SH-SY5Y (cell line): ENCODE results near the gene PHB1.

Experiments used
- GATA2 ChIP-seq: IDR thresholded peaks from 2 replicates; pipeline ENCODE4 v1.6.1; 2011; ENCODE audit warnings: mild to moderate bottlenecking, low read depth, low read length
- GATA3 ChIP-seq: IDR thresholded peaks from 2 replicates; pipeline ENCODE4 v1.6.1; 2011; ENCODE audit warnings: low read depth, mild to moderate bottlenecking, low read length, moderate library complexity

Gene PHB1

GRCh38 chr17:49414622-49415350 is at the start of gene PHB1:
TSS of gene PHB1 (minus strand) at chr17:49414882. CDS start at chr17:49413264, 1,618 bp downstream.
- TF ChIP-seq GATA2 (no peak), GATA3 (no peak)

- TF ChIP-seq GATA3 (no peak), GATA2 (no peak)
These were observed 49.4 kb upstream of the PHB1 start for GRCh38 chr17:49464049-49464448.

GRCh38 chr17:49461580-49461979 is 46.9 kb upstream of the PHB1 start:
- TF ChIP-seq GATA3, result no peak
- no peak for TF ChIP-seq GATA2

GRCh38 chr17:49460401-49460800 is 45.7 kb upstream of the PHB1 start:
- TF ChIP-seq GATA3 (no peak), GATA2 (no peak)

GRCh38 chr17:49459401-49459984 is 44.8 kb upstream of the PHB1 start:
- TF ChIP-seq GATA3 (no peak), GATA2 (no peak)

- TF ChIP-seq GATA3 (no peak), GATA2 (no peak)
These were observed 43.2 kb upstream of the PHB1 start for GRCh38 chr17:49457564-49458535.

GRCh38 chr17:49456183-49456965 is 41.7 kb upstream of the PHB1 start:
- TF ChIP-seq GATA3, result no peak
- TF ChIP-seq GATA2, result no peak

- TF ChIP-seq GATA2 (no peak), GATA3 (no peak)
These were observed 40.7 kb upstream of the PHB1 start for GRCh38 chr17:49455272-49455861.

- no peak for TF ChIP-seq GATA3
- no peak for TF ChIP-seq GATA2
These were observed 39.4 kb upstream of the PHB1 start for GRCh38 chr17:49454050-49454449.

GRCh38 chr17:49452661-49453060 is 38.0 kb upstream of the PHB1 start:
- no peak for TF ChIP-seq GATA3
- TF ChIP-seq GATA2, result no peak

GRCh38 chr17:49452201-49452600 is 37.5 kb upstream of the PHB1 start:
- no peak for TF ChIP-seq GATA2
- TF ChIP-seq GATA3, result no peak

GRCh38 chr17:49450735-49451134 is 36.1 kb upstream of the PHB1 start:
- TF ChIP-seq GATA2 (no peak), GATA3 (no peak)

- TF ChIP-seq GATA2 (no peak), GATA3 (no peak)
These were observed 35.5 kb upstream of the PHB1 start for GRCh38 chr17:49450181-49450580.

- no peak for TF ChIP-seq GATA3
- TF ChIP-seq GATA2, result no peak
These were observed 33.1 kb upstream of the PHB1 start for GRCh38 chr17:49447628-49448302.
